Activated T-cell treated with anti-CD3 and anti-CD28 coated beads, Interleukin-2, amount 50 U/mL, for 1 hour (primary cell): ENCODE measurements around the gene SMC6.

ENCODE experiments used
- DNase-seq: peaks from one replicate; pipeline ENCODE4 v3.0.0-alpha.2; 2020

Gene SMC6

GRCh38 chr2:17713291-17713690 lies 40.3 kb downstream of the SMC6 start:
- DNase-seq = no peak

GRCh38 chr2:17710547-17711248 lies 42.9 kb downstream of the SMC6 start:
- DNase-seq = no peak

- DNase-seq = no peak
Observed at GRCh38 chr2:17709897-17710296, 43.7 kb downstream of the SMC6 start.

GRCh38 chr2:17708501-17708900 lies 45.1 kb downstream of the SMC6 start:
- no peak for DNase-seq

- no peak for DNase-seq
Observed at GRCh38 chr2:17706845-17707244, 46.8 kb downstream of the SMC6 start.

- DNase-seq = no peak
Observed at GRCh38 chr2:17690776-17691175, 62.8 kb downstream of the SMC6 start.

GRCh38 chr2:17689010-17689409 lies 64.6 kb downstream of the SMC6 start:
- DNase-seq = no peak

GRCh38 chr2:17688600-17688999 lies 65.0 kb downstream of the SMC6 start:
- DNase-seq = no peak

- DNase-seq = no peak
Observed at GRCh38 chr2:17683981-17684380, 69.6 kb downstream of the SMC6 start.

- DNase-seq = no peak
Observed at GRCh38 chr2:17682098-17682857, 71.3 kb downstream of the SMC6 start.

GRCh38 chr2:17680119-17680518 lies 73.5 kb downstream of the SMC6 start:
- DNase-seq = no peak

- no peak for DNase-seq
Observed at GRCh38 chr2:17674817-17675216, 78.8 kb downstream of the SMC6 start.

GRCh38 chr2:17672583-17673317 lies 80.9 kb downstream of the SMC6 start:
- no peak for DNase-seq

- DNase-seq = no peak
Observed at GRCh38 chr2:17667898-17668297, 85.7 kb downstream of the SMC6 start.

GRCh38 chr2:17664534-17664933 lies 89.1 kb downstream of the SMC6 start:
- no peak for DNase-seq

GRCh38 chr2:17662723-17663122 lies 90.9 kb downstream of the SMC6 start:
- DNase-seq = no peak

- no peak for DNase-seq
Observed at GRCh38 chr2:17661460-17661859, 92.2 kb downstream of the SMC6 start.

- no peak for DNase-seq
Observed at GRCh38 chr2:17660219-17660618, 93.4 kb downstream of the SMC6 start.

GRCh38 chr2:17658251-17658843 lies 95.3 kb downstream of the SMC6 start:
- DNase-seq = no peak

- DNase-seq = no peak
Observed at GRCh38 chr2:17657759-17658158, 95.9 kb downstream of the SMC6 start.

GRCh38 chr2:17652681-17653394 lies 100.8 kb downstream of the SMC6 start:
- DNase-seq = no peak

GRCh38 chr2:17649026-17649425 lies 104.6 kb downstream of the SMC6 start:
- DNase-seq = no peak

GRCh38 chr2:17648581-17648980 lies 105.0 kb downstream of the SMC6 start:
- no peak for DNase-seq
